Measurements from ENCODE around the gene CACNA2D4.

The CACNA2D4 gene

DNA sequence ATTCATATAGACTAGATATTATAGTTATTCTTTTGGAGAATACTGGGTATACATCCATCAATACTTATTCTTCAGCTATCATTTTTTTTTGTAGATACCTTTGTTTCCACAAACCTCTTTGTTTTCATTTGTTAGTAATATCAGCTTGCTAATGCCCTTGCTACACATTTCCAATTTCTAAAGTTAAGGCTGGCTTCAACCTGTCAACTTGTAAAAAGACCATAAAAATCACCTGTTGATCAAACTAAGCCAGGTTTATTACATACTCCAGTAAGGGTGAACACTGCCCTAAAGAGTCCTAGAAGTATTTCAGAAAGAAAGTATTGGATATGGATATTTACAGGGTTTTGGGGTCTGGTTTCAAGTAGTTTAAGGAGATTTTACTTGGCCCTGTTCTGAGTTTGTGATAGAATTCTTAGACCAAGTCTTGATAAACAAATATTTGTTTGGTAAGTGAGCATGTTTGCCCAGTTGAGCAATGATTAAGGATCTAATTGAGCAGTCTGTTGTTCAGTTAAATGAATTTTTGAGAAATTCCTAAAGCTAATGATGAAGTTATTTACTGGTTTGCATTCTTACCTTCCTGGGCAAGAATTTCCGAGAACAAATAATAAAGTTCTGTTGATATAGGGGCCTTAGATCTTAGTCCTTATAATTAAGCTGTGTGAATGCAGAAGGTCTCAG, 150.9 kb downstream of the CACNA2D4 start:
- Histone ChIP-seq H3K36me3 (ENCODE audit: control insufficient read depth in 1 of 2, insufficient read depth in 2 of 2, low read length in 2 of 2) (peaks cover 0 to 4% of the 10 kb centered on the region in 2 donors), H3K27ac (ENCODE audit: low read depth, low read length) (no peak overlapping the region), H3K27me3 (ENCODE audit: control insufficient read depth in 1 of 2, insufficient read depth in 2 of 2, low read length in 2 of 2) (no peaks in the 10 kb centered on the region), H3K4me1 (ENCODE audit: control insufficient read depth in 1 of 2, insufficient read depth in 2 of 2, low read length in 2 of 2) (peaks cover 0 to 6% of the 10 kb centered on the region in 2 donors), H3K9ac (ENCODE audit: low read depth in 1 of 2, low read length in 2 of 2) (no peak overlapping the region), H3K4me3 (ENCODE audit: low read depth in 1 of 2, low read length in 2 of 2) (no peak overlapping the region), H3K9me3 (ENCODE audit: control insufficient read depth in 1 of 2, low read length in 2 of 2) (no peaks in the 10 kb centered on the region)

- no peaks in the 10 kb centered on the region for H3K9me3 ChIP-seq (ENCODE audit: control insufficient read depth in 1 of 2, low read length in 2 of 2)
- no peak overlapping the region for H3K4me3 ChIP-seq (ENCODE audit: low read depth in 1 of 2, low read length in 2 of 2)
- H3K27me3 ChIP-seq (ENCODE audit: control insufficient read depth in 1 of 2, insufficient read depth in 2 of 2, low read length in 2 of 2), result no peaks in the 10 kb centered on the region
- peaks cover 0 to 6% of the 10 kb centered on the region in 2 donors for H3K4me1 ChIP-seq (ENCODE audit: control insufficient read depth in 1 of 2, insufficient read depth in 2 of 2, low read length in 2 of 2)
- peaks cover 0 to 3% of the 10 kb centered on the region in 2 donors for H3K36me3 ChIP-seq (ENCODE audit: control insufficient read depth in 1 of 2, insufficient read depth in 2 of 2, low read length in 2 of 2)
- no peak overlapping the region for H3K9ac ChIP-seq (ENCODE audit: low read depth in 1 of 2, low read length in 2 of 2)
- H3K27ac ChIP-seq (ENCODE audit: low read depth, low read length), result no peak overlapping the region
Observed at GRCh38 chr12:1766110-1766509, 152.3 kb downstream of the CACNA2D4 start.

DNA sequence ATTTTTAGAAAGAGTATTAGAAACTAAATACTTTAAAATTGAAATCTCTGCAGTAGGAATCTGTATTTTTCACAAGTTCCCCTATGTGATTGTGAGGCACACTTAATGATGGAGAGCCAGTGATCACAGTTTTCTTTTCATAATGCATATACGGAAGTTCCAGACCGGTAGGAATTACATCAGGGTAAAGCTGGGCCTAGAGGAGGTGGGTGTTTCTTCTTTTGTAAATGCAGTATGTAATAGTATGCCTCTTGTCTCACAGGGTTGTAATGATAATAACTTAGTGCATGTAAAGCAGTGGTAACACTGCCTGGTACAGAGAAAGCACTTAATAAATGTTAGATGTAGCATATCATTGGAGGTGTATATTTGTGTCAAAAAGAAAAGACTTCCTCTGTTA, 155.3 kb downstream of the CACNA2D4 start:
- H3K27me3 ChIP-seq (ENCODE audit: control insufficient read depth in 1 of 2, insufficient read depth in 2 of 2, low read length in 2 of 2), result no peaks in the 10 kb centered on the region
- H3K36me3 ChIP-seq (ENCODE audit: control insufficient read depth in 1 of 2, insufficient read depth in 2 of 2, low read length in 2 of 2), result peaks cover 0 to 4% of the 10 kb centered on the region in 2 donors
- H3K9me3 ChIP-seq (ENCODE audit: control insufficient read depth in 1 of 2, low read length in 2 of 2), result no peaks in the 10 kb centered on the region
- H3K4me1 ChIP-seq (ENCODE audit: control insufficient read depth in 1 of 2, insufficient read depth in 2 of 2, low read length in 2 of 2), result peaks cover 0 to 6% of the 10 kb centered on the region in 2 donors
- H3K4me3 ChIP-seq (ENCODE audit: low read depth in 1 of 2, low read length in 2 of 2), result no peak overlapping the region
- no peak overlapping the region for H3K9ac ChIP-seq (ENCODE audit: low read depth in 1 of 2, low read length in 2 of 2)
- H3K27ac ChIP-seq (ENCODE audit: low read depth, low read length), result no peak overlapping the region

DNA sequence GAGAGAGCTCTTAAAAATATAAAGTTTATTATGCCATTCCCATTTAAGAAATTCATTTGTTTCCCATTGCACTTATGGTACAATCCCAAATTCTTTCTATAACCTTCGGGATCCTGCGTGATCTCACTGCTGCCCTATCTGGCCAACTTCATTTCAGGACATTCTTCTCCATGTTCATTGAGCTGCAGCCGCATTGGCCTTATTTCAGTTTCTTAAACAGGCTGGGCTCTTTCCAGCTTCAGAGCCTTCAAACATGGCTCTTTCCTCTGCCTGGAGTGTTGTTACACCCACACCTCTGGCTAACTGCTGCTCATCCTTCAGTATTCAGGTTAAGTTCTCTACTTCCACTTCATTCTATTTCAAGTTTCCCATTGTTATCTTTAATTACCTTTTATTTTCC, 156.6 kb downstream of the CACNA2D4 start:
- Histone ChIP-seq H3K27me3 (ENCODE audit: control insufficient read depth in 1 of 2, insufficient read depth in 2 of 2, low read length in 2 of 2) (no peaks in the 10 kb centered on the region), H3K9ac (ENCODE audit: low read depth in 1 of 2, low read length in 2 of 2) (no peak overlapping the region), H3K4me3 (ENCODE audit: low read depth in 1 of 2, low read length in 2 of 2) (no peak overlapping the region), H3K4me1 (ENCODE audit: control insufficient read depth in 1 of 2, insufficient read depth in 2 of 2, low read length in 2 of 2) (no peaks in the 10 kb centered on the region), H3K9me3 (ENCODE audit: control insufficient read depth in 1 of 2, low read length in 2 of 2) (no peaks in the 10 kb centered on the region), H3K27ac (ENCODE audit: low read depth, low read length) (no peak overlapping the region), H3K36me3 (ENCODE audit: control insufficient read depth in 1 of 2, insufficient read depth in 2 of 2, low read length in 2 of 2) (peaks cover 6 to 14% of the 10 kb centered on the region in 2 donors)

- H3K4me1 ChIP-seq (ENCODE audit: control insufficient read depth in 1 of 2, insufficient read depth in 2 of 2, low read length in 2 of 2), result no peaks in the 10 kb centered on the region
- no peak overlapping the region for H3K9ac ChIP-seq (ENCODE audit: low read depth in 1 of 2, low read length in 2 of 2)
- H3K4me3 ChIP-seq (ENCODE audit: low read depth in 1 of 2, low read length in 2 of 2), result no peak overlapping the region
- H3K27me3 ChIP-seq (ENCODE audit: control insufficient read depth in 1 of 2, insufficient read depth in 2 of 2, low read length in 2 of 2), result no peaks in the 10 kb centered on the region
- peaks cover 9 to 17% of the 10 kb centered on the region in 2 donors for H3K36me3 ChIP-seq (ENCODE audit: control insufficient read depth in 1 of 2, insufficient read depth in 2 of 2, low read length in 2 of 2)
- H3K27ac ChIP-seq (ENCODE audit: low read depth, low read length), result no peak overlapping the region
- no peaks in the 10 kb centered on the region for H3K9me3 ChIP-seq (ENCODE audit: control insufficient read depth in 1 of 2, low read length in 2 of 2)
Observed at GRCh38 chr12:1760566-1761382, 157.7 kb downstream of the CACNA2D4 start.

DNA sequence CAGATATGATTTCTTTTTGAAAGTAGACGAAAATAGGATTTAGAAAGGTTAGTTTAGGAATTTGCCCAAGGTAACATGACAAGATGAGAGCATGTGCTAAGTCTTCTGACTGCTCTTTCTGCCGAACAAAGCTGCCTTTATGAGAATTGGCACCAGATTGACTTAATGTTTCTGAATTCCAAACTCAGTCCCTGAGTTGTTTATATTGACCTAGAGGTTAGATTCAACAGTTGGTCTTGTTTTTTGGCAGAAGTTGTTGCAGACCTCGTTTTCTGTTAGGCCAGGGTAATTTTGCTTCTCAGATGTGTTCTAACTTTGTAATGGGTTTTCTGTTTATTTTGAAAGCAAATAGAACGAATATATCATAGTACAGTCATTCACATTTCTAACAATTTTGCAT, 159.6 kb downstream of the CACNA2D4 start:
- H3K9ac ChIP-seq (ENCODE audit: low read depth in 1 of 2, low read length in 2 of 2), result no peak overlapping the region

DNA sequence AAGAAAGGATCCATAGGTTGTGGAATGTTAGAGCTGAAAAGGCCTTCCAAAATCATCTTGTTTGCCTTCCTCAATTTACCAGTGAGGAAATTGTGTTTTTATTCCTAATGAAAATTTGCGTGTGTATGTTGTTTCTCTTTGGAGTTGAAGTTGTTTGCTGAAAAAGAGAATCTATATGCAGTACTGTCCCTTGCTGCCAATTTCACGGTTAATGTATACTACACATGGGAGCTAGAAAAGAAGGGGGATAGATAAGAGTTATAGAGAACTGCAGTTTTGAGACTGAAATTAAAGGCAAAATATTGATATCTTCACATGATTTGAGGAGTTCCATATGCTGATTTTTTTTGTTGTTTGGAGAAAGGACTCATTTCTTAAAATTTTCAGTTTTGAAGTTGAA, 160.1 kb downstream of the CACNA2D4 start:
- Histone ChIP-seq H3K27me3 (ENCODE audit: control insufficient read depth in 1 of 2, insufficient read depth in 2 of 2, low read length in 2 of 2) (no peaks in the 10 kb centered on the region), H3K36me3 (ENCODE audit: control insufficient read depth in 1 of 2, insufficient read depth in 2 of 2, low read length in 2 of 2) (peaks cover 12 to 29% of the 10 kb centered on the region in 2 donors), H3K9ac (ENCODE audit: low read depth in 1 of 2, low read length in 2 of 2) (no peak overlapping the region), H3K4me3 (ENCODE audit: low read depth in 1 of 2, low read length in 2 of 2) (no peak overlapping the region), H3K9me3 (ENCODE audit: control insufficient read depth in 1 of 2, low read length in 2 of 2) (no peaks in the 10 kb centered on the region), H3K4me1 (ENCODE audit: control insufficient read depth in 1 of 2, insufficient read depth in 2 of 2, low read length in 2 of 2) (peaks cover 0 to 4% of the 10 kb centered on the region in 2 donors), H3K27ac (ENCODE audit: low read depth, low read length) (no peak overlapping the region)

More for the DNA sequence above, 159.6 kb downstream of the CACNA2D4 start:
- Histone ChIP-seq H3K27ac (ENCODE audit: low read depth, low read length) (no peak overlapping the region), H3K9me3 (ENCODE audit: control insufficient read depth in 1 of 2, low read length in 2 of 2) (no peaks in the 10 kb centered on the region), H3K36me3 (ENCODE audit: control insufficient read depth in 1 of 2, insufficient read depth in 2 of 2, low read length in 2 of 2) (peaks cover 12 to 29% of the 10 kb centered on the region in 2 donors), H3K4me1 (ENCODE audit: control insufficient read depth in 1 of 2, insufficient read depth in 2 of 2, low read length in 2 of 2) (peaks cover 0 to 4% of the 10 kb centered on the region in 2 donors), H3K4me3 (ENCODE audit: low read depth in 1 of 2, low read length in 2 of 2) (no peak overlapping the region), H3K27me3 (ENCODE audit: control insufficient read depth in 1 of 2, insufficient read depth in 2 of 2, low read length in 2 of 2) (no peaks in the 10 kb centered on the region)

- H3K4me1 ChIP-seq (ENCODE audit: control insufficient read depth in 1 of 2, insufficient read depth in 2 of 2, low read length in 2 of 2), result peaks cover 0 to 12% of the 10 kb centered on the region in 2 donors
- H3K4me3 ChIP-seq (ENCODE audit: low read depth in 1 of 2, low read length in 2 of 2), result no peak overlapping the region
- no peaks in the 10 kb centered on the region for H3K27me3 ChIP-seq (ENCODE audit: control insufficient read depth in 1 of 2, insufficient read depth in 2 of 2, low read length in 2 of 2)
- H3K9me3 ChIP-seq (ENCODE audit: control insufficient read depth in 1 of 2, low read length in 2 of 2), result peaks cover 6 to 9% of the 10 kb centered on the region in 2 donors
- H3K27ac ChIP-seq (ENCODE audit: low read depth, low read length), result no peak overlapping the region
- H3K36me3 ChIP-seq (ENCODE audit: control insufficient read depth in 1 of 2, insufficient read depth in 2 of 2, low read length in 2 of 2), result peaks cover 1 to 10% of the 10 kb centered on the region in 2 donors
- no peak overlapping the region for H3K9ac ChIP-seq (ENCODE audit: low read depth in 1 of 2, low read length in 2 of 2)
Observed at GRCh38 chr12:1750300-1750699, 168.2 kb downstream of the CACNA2D4 start.

DNA sequence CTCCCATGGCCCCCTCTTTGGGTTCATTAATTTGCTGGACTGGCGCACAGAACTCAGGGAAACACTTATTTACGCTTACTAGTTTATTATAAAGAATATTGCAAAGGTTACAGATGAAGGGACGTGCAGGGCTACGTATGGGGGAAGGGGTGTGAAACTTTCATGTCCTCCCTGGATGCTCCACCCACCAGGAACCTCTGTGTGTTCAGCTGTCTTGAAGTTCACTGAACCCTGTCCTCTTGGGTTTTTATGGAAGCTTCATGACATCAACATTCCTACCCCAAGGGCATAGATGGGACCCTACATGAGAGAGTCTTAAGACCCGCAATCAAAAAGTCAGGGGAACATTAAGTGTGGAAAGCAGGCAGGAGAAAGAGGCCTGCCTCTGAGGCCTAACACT, 169.4 kb downstream of the CACNA2D4 start:
- H3K4me3 ChIP-seq (ENCODE audit: low read depth in 1 of 2, low read length in 2 of 2), result no peak overlapping the region
- H3K9ac ChIP-seq (ENCODE audit: low read depth in 1 of 2, low read length in 2 of 2), result no peak overlapping the region
- no peaks in the 10 kb centered on the region for H3K27me3 ChIP-seq (ENCODE audit: control insufficient read depth in 1 of 2, insufficient read depth in 2 of 2, low read length in 2 of 2)
- no peak overlapping the region for H3K27ac ChIP-seq (ENCODE audit: low read depth, low read length)
- peaks cover 0 to 11% of the 10 kb centered on the region in 2 donors for H3K4me1 ChIP-seq (ENCODE audit: control insufficient read depth in 1 of 2, insufficient read depth in 2 of 2, low read length in 2 of 2)
- H3K9me3 ChIP-seq (ENCODE audit: control insufficient read depth in 1 of 2, low read length in 2 of 2), result peaks cover 6 to 9% of the 10 kb centered on the region in 2 donors
- no peaks in the 10 kb centered on the region for H3K36me3 ChIP-seq (ENCODE audit: control insufficient read depth in 1 of 2, insufficient read depth in 2 of 2, low read length in 2 of 2)

GRCh38 chr12:1747609-1748008, 170.8 kb downstream of the CACNA2D4 start:
- no peak overlapping the region for H3K27ac ChIP-seq (ENCODE audit: low read depth, low read length)

More at GRCh38 chr12:1747609-1748008, 170.8 kb downstream of the CACNA2D4 start:
- H3K27me3 ChIP-seq (ENCODE audit: control insufficient read depth in 1 of 2, insufficient read depth in 2 of 2, low read length in 2 of 2), result no peaks in the 10 kb centered on the region
- peaks cover 0 to 4% of the 10 kb centered on the region in 2 donors for H3K4me1 ChIP-seq (ENCODE audit: control insufficient read depth in 1 of 2, insufficient read depth in 2 of 2, low read length in 2 of 2)
- H3K9ac ChIP-seq (ENCODE audit: low read depth in 1 of 2, low read length in 2 of 2), result no peak overlapping the region
- no peaks in the 10 kb centered on the region for H3K36me3 ChIP-seq (ENCODE audit: control insufficient read depth in 1 of 2, insufficient read depth in 2 of 2, low read length in 2 of 2)
- H3K4me3 ChIP-seq (ENCODE audit: low read depth in 1 of 2, low read length in 2 of 2), result no peak overlapping the region
- H3K9me3 ChIP-seq (ENCODE audit: control insufficient read depth in 1 of 2, low read length in 2 of 2), result peaks cover 6 to 9% of the 10 kb centered on the region in 2 donors

Measured in duodenal mucosa (tissue), 2 donors.